Gastrocnemius medialis (tissue), 4 donors: ENCODE data around the gene PPP6R3.

Experiments used
- POLR2A ChIP-seq, 2 donors: fragments of 450-650 bp; IDR thresholded peaks; one replicate each; pipeline ENCODE4 v1.6.1; 2017; ENCODE audit warnings: antibody characterized with exemption in 2 of 2, mild to moderate bottlenecking in 2 of 2, moderate library complexity in 2 of 2
- TF ChIP-seq, protein P1 (sequence below), 5 experiments: fragments of 450-650 bp in 3 of 5; fragments of 200-600 bp in 2 of 5; sonication (generic) in 2 of 5; IDR thresholded peaks in 4 of 5; conservative IDR thresholded peaks in 1 of 5; 1 replicate in 4 of 5; 2 replicates in 1 of 5; pipeline ENCODE4 v1.5.1; 2016 to 2019; ENCODE audit warnings: antibody characterized with exemption in 5 of 5, mild to moderate bottlenecking in 3 of 5, moderate library complexity in 3 of 5

DNA sequence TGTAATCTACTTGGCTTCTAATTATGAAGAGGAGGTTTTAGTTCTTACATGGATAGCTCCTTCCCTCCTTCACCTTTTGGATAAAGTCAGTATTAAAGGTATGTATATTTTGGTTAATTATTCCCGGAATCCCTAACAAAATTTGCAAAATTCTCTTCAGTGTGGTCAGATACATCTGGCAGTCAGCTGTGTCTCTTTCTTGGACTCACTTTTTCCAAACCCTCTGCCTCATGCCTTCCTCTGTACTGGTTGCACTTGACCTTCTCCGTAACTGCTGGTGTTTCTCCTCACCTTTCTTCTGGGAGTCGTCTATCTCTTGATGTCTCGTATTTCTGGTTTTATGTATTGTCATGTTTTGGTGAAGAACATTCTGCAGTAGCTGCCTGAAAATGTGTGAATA is 62.5 kb downstream of the PPP6R3 start:
- TF ChIP-seq, protein P1, sequence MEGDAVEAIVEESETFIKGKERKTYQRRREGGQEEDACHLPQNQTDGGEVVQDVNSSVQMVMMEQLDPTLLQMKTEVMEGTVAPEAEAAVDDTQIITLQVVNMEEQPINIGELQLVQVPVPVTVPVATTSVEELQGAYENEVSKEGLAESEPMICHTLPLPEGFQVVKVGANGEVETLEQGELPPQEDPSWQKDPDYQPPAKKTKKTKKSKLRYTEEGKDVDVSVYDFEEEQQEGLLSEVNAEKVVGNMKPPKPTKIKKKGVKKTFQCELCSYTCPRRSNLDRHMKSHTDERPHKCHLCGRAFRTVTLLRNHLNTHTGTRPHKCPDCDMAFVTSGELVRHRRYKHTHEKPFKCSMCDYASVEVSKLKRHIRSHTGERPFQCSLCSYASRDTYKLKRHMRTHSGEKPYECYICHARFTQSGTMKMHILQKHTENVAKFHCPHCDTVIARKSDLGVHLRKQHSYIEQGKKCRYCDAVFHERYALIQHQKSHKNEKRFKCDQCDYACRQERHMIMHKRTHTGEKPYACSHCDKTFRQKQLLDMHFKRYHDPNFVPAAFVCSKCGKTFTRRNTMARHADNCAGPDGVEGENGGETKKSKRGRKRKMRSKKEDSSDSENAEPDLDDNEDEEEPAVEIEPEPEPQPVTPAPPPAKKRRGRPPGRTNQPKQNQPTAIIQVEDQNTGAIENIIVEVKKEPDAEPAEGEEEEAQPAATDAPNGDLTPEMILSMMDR (IDR thresholded peaks at IDR 0.05 in 4 of 5, conservative IDR thresholded peaks at IDR 0.05 in 1 of 5) = no peak
- TF ChIP-seq POLR2A (IDR thresholded peaks at IDR 0.05) = no peak
